Stimulated activated CD8-positive, alpha-beta memory T cell treated with anti-CD3 and anti-CD28 coated beads, Interleukin-12 subunit alpha, Interleukin-12 subunit beta, amount 100 ng/mL, for 24 hours (primary cell): ENCODE data around the gene OR56A1.
"Not testable (repeated sequence)": the region's sequence is repeated elsewhere in the genome, so short reads cannot be mapped to it uniquely, and the experiment has no call there.

ENCODE experiments used
- DNase-seq: peaks from one replicate; pipeline ENCODE4 v3.0.0-alpha.2; 2020; ENCODE audit errors: extremely low read depth

OR56A1 gene

DNA sequence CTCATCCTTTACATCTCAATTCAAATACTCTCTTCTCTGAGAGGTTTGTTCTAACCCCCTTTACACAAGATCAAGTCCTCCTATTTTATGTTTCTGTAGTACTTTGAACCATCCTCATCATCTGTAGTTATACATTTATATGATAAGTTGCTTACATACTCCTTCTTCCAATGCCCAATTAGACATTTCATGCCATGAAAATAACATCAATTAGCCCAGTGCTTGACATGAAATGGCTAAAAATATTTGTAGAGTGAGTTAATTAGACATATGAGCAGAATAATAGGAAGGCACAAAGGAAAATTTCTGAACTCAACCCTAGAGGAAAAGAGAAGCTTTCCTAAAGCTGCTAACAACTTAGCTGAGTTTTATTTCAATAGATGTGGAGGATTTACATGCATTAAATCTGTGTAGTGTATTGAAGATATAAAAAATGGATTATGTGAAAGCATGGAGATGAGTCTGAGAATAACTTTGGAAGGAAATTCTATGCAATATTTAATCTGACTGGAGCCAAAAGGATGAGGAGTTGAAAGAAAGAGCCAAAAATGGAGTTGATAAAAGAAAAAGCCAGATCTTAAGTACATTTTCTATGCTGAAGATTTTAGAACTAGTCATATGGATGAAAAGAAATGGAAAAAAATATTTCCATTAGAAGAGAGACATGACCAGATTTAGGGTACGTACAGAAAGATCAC is at the start of gene OR56A1:
OR56A1 (minus strand) TSS at position 51 of the 698 bp plus-strand sequence. CDS start 3,066 bp downstream, outside the sequence.
- DNase-seq: no peak

GRCh38 chr11:6079463-6079862 is 48.9 kb upstream of the OR56A1 start:
- DNase-seq: no peak

DNA sequence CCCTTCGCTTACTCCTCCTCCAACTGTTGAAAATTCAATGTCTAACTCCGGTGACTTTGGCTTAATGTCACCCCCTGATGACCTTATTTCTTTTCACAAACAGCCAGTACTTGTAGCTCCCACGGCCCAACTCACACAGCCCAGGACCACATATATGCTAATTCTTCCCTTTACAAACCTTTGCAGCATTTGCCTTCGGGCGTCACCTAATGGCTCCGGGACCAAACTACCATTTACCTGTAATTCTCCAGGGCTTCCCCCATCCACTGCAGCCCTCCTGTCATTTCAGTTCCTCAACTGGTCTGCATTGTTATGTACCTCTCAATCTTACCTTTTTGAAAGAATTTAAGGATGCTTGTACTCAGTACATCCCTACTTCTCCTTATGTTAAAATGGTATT is 47.2 kb upstream of the OR56A1 start:
- DNase-seq: no peak

- not testable (repeated sequence) for DNase-seq
These were observed 45.9 kb upstream of the OR56A1 start for GRCh38 chr11:6076443-6076842.

GRCh38 chr11:6067502-6067901 is 36.9 kb upstream of the OR56A1 start:
- DNase-seq: no peak

GRCh38 chr11:6062691-6063358 is 32.3 kb upstream of the OR56A1 start:
- no peak for DNase-seq

DNA sequence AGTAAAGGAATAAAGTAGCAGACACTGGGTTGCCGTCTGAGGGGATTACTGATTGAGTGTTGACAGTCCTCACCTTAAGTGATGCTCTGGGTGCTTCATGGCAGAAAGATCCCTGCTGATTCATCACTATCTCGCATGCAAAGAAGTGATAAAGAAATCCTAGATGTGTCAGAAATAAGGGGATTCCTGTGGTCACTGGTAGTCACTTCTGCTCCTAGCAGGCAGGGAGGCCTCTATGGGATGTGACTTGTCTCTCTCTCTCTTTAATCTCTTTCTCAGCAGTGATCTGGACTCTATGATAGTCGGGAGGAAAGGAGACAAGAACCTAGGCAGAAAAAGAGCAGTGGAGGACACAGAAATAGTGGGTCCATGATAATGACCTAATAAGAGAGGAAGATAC is 30.9 kb upstream of the OR56A1 start:
- no peak for DNase-seq

- no peak for DNase-seq
These were observed 26.9 kb upstream of the OR56A1 start for GRCh38 chr11:6057452-6057851.

DNA sequence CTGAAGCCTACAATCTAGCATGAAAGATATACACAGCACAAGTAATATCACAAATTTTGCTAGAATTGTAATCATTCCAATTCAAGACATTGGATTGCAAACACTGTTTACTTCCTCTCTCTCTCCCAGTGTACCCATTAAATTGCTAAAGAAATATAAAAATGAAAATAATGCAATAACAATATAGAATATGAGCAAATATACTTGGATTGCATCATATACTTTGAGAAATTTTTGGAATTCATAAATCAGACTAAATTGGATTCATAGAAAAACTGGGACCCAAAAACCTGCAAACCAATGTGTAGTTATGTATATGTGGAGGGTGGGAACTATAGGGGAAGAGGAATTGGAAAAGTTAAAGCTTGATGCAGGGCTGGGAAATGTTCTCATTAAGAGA is 25.0 kb upstream of the OR56A1 start:
- no peak for DNase-seq

GRCh38 chr11:6052374-6052773 is 21.8 kb upstream of the OR56A1 start:
- DNase-seq: no peak

DNA sequence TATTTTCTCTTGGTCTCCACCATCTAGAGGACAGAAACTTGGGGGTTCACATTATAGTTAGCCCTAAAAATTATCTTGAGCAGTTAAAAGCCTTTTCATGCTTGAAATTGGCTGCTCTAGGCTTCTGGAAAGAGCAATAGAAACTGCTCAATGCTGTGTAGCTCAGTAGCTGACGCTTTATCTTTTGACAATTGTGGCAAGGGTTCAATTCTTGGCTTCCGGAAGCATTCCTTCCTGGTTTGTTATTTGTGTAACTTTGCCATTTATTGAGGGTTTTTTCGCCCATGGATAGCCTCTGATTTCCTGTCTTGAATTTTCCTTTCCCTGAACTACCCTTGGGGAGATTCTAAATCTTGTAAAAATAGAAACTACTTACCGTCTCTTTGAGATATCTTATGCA is 10.3 kb upstream of the OR56A1 start:
- DNase-seq: no peak

DNA sequence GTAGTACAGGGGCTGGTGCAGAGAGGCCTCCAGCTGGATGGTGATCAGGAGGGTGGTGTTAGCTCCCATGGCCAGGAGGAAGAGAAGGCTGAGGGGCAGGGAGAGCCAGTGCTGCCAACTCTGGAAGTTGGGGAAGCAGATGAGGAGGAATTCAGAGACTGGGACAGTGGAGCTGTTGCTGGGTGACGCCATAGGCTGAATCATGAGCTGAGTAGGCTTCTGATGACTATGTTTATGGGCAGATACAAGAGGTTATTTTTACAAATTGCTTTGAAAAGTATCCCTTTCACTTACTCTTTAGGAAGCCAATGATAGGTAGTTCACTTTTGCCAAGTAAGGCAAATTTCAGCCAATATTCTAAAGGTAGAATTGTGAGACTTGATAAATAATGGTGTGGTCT is 3.1 kb downstream of the OR56A1 start:
- DNase-seq: no peak

DNA sequence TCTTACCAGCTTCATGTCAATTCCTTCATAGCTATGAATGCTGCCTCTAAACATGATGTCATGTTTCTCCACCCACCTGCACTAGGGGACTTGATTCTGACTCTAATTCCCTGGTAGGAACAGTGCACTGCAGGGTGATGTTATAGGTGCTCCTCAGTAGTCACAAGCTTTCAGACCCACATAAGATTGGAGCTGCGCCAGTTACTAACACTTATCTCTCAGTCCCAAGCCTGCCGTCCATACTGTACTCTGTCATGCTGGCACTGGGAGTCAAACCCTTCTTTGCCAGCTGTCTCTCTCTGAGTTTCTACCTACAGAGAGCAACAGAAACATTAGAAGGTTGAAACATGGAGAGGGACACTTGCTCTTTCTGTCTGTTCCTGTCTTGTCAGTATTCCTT is 5.5 kb downstream of the OR56A1 start:
- no peak for DNase-seq

DNA sequence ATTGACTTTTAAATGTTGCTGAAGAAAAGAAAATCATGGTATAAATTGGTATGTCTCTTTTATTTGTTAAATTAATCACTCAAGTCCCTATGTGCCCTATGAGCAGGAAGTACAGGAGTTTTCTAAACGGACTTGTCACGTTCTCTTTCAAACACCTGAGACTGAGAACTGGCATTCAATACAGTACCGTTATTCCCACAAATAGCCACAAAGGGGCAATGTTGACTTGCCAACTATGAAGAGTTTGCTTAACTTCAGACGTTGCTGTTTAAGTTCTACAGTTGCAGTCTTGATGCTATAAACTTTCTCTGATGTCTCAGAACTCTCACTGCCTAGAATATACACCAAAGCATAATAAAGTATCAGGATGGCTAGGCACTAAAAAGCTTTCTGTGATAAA is 7.6 kb downstream of the OR56A1 start:
- DNase-seq: no peak

DNA sequence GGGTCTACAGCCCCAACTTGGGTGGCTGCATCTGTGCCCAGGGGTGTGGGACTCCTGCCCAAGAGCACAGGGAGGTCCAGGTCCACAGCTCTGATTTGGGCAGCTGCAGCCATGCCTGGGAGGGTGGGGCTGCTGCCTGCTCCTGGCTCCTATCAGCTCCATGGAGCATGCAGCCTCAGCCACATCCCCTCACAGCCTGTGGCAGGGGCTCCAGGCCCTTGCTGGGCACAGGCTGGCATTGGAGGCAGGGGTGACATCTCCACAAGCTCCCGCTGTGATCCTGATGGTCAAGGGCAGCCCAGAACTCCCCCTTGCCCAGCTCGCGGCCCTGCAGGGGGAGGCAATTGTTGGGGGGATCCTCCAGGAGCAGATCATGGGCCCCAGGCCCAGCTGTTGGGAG is 17.5 kb downstream of the OR56A1 start:
- no peak for DNase-seq

- no peak for DNase-seq
These were observed 18.4 kb downstream of the OR56A1 start for GRCh38 chr11:6012035-6012668.

DNA sequence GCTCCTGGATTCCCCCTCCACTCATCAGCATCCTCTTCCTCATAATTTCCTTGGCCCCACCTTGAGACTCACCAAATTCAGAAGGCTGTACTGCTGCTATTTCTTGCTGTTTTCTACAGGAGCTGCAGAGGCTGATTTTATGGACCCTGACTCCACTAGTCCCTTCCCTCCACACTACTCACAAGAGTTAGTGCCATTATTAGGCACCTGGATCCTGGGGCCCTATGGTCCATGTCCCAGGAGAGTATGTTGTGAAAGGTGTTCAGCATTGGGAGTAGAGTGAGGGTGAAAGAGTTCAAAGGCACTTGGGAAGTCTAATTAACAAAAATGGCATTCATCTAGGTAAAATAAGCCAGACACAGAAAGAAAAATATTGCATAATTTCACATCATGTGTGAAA is 23.7 kb downstream of the OR56A1 start, which contains the start of gene OR56A4:
OR56A4 (minus strand) TSS at position 101 of the 400 bp plus-strand sequence. CDS start 3,954 bp downstream, outside the sequence.
- DNase-seq: no peak

DNA sequence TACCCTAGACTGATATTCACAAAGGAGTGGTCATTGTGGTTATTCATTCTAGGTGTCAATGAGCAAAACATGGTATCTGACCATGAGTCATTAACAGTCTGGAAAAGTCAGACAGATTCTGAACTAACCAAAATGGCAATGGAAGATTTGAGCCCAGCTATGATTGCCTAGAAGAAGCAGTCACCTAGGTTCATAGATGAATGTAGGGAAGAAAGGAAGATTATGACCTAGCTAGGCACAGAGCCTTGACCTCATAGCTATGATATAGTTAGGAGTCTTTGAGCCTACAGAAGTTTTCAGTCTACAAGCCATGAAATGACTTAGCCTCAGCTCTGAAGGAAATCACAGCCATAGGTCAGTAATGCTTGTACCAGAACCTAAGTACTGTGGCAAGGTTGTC is 24.2 kb downstream of the OR56A1 start:
- no peak for DNase-seq

- no peak for DNase-seq
These were observed 28.3 kb downstream of the OR56A1 start for GRCh38 chr11:6002202-6002699.

GRCh38 chr11:5994791-5995190 is 35.8 kb downstream of the OR56A1 start:
- no peak for DNase-seq

GRCh38 chr11:5992604-5993251 is 37.8 kb downstream of the OR56A1 start:
- DNase-seq: no peak

- no peak for DNase-seq
These were observed 38.4 kb downstream of the OR56A1 start for GRCh38 chr11:5992150-5992549.
